Left colon (tissue), 2 donors: ENCODE data around the gene HSD17B12. TPM values are rescaled to one million over a fixed set of nuclear protein-coding genes. Genes with fewer than 3 reads are reported as not detected.
"Not testable (repeated sequence)": the region's sequence is repeated elsewhere in the genome, so short reads cannot be mapped to it uniquely, and the experiment has no call there.

Source experiments
- ATAC-seq: fragments of 200-7000 bp; cut with Tn5 transposase; one replicate; pipeline ENCODE4 v1.9.1; 2020; ENCODE audit warnings: mild to moderate bottlenecking, moderate library complexity
- DNase-seq, 2 donors: peaks; one replicate each; pipeline ENCODE4 v3.0.0-alpha.2; 2020
- intact Hi-C, 2 donors: fragments of 100-400 bp; cut with DNase I in 1 of 2; cut with micrococcal nuclease in 1 of 2; formaldehyde crosslinking; loops; one replicate each; pipeline versions ENCODE4 v1.11.2 to v1.14.0; 2022; cut with DNase I, micrococcal nuclease
- total RNA-seq, 2 donors: library from RNA; stranded (reverse); fragmentation: NEBNext Ultra II Directional; extraction: Animal tissue kit (Norgen Biotek cat#: 25700); gene quantifications; one replicate each; pipeline ENCODE4 v1.2.1, GENCODE V29; 2021
- donor health status: DM: no; HTN: no; CAD: no.
- donor health status: DM: yes; HTN: yes; CAD: no.

The HSD17B12 gene
- total RNA-seq, 2 donors from 2014 or later, result 122 to 139 TPM

DNA sequence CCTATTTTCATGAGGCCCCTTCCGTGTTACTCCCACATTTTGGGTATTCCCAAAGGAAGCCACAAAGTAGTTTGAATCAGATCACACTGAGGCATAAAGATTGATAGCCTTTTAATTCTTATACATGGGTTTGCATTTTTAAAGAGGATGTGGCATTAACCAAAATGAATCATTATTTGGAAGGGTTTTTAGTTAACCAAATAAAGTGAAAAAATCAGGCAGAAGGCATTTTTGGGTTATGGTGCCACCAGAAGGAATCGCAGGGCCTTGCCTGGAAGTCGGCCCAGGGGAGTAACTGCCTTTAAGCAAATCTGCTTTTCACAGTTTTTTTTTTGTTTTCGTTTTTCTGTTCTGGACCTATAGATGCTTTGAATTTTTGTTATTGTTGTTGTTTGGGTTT lies 55.4 kb downstream of the HSD17B12 start:
- ATAC-seq (no peak), DNase-seq (no peak)
- intact Hi-C loops, result no loop called here

- intact Hi-C loops, result no loop called here
- no peak for DNase-seq
- no peak for ATAC-seq
These were observed 56.1 kb downstream of the HSD17B12 start for GRCh38 chr11:43736502-43737200.

DNA sequence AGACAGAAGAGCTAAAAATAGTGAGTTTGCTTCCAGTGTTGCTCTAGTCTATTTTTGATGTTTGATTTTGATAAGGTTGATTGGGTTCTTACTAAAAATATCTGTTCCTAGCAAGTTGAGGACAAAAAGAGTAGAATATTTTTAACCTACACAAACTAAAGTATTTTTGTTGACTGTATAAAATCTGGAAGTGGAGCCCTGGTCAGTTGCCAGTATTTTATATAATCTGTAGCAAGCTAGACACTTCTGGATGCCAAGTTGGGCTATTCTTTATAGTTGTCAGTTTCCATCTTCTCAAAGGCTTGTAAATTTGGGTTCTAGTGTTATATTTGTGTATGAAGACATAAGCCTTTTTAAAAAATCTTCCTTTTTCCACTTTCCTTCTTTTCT lies 56.7 kb downstream of the HSD17B12 start:
- ATAC-seq, result no peak
- DNase-seq, result no peak
- intact Hi-C loops, result no loop called here

DNA sequence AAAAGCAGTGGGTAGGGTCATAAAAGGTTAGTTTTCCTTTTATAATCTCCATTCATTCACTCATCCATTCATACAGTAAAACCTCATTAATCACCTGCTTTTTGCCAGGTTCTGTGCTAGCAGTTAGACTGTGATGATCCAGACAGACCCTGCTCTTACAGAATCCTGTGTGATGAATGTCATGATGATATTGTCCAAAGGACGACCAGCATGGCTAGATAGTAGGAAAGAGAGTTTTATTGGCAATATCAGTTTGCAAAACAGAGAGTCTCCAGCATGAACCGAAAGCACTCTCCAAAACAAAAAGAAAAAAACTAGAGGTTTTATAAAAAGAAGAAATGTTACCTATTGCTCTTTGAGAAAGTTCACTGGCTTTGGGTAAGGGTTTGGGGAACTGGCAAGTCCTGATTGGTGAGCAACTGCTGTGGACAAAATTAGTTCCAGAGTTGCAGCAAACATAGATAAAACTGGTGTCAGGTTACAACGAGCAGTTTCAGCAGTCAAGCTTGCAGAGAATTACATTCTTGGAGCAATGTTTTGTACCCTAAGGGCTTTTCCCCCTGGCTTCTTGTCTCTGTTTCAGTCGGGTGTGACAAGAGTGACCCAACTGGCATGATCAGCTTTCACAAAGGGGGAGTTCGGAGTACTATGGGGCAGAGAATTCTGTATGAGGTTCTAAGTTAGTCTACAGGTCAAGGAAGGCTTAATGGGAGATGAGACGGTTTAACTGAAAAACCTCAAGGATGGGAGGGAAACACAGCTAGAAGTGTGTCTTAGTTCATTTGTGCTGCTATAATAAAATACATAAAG lies 58.3 kb downstream of the HSD17B12 start:
- intact Hi-C loops, result no loop called here
- no peak for ATAC-seq
- DNase-seq, result no peak

DNA sequence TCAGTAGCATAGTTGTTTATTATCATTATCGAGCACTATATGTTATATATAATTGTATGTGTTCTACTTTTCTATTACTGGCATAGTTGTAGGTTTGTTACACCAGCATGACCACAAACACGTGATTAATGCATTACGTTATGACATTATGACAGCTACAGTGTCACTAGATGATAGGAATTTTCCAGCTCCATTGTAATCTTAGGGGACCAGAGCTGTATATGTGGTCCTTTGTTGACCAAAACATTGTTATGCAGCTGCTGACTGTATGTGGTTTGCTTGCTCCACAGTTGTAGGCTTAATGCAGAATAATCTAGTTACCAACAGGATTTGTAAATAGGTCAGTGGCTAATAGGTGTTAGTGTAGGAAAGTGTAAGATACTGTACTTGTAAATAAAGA lies 66.1 kb downstream of the HSD17B12 start:
- DNase-seq (no peak), ATAC-seq (no peak)
- intact Hi-C loops, result no loop called here

- ATAC-seq (no peak), DNase-seq (no peak)
- intact Hi-C loops, result no loop called here
These were observed 66.7 kb downstream of the HSD17B12 start for GRCh38 chr11:43747130-43747802.

DNA sequence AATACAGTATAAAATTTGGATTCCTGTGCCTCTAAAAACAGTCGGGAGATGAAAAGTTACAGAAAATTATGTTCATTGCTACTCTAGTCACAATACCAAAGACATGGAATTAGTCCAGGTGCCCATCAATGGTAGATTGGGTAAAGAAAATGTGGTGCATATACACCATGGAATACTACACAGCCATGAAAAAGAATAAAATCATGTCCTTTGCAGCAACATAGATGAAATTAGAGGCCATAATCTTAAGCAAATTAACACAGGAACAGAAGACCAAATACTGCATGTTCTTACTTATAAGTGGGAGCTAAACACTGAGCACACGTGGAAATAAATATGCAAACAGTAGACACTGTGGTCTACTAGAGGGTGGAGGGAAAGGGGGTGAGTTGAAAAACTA lies 67.6 kb downstream of the HSD17B12 start:
- DNase-seq (no peak), ATAC-seq (no peak)
- intact Hi-C loops, result no loop called here

DNA sequence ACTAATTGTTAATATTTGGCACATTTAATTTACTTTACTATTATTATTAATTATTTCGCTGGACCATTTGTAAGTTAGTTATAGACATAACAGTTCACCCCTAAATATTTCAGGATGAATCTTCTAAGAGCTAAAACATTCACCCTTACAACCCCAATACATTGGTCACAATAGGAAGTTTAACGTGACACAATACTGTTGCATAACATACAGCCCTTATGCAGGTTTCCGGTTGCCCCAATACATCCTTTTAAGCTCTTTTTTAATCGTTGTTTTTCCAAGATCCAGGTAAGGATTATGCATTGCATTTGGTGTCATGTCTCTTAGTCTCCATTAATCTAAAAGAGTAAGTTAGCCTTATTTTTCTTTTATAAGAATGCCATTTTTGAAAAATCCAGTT lies 71.2 kb downstream of the HSD17B12 start:
- no peak for ATAC-seq

DNA sequence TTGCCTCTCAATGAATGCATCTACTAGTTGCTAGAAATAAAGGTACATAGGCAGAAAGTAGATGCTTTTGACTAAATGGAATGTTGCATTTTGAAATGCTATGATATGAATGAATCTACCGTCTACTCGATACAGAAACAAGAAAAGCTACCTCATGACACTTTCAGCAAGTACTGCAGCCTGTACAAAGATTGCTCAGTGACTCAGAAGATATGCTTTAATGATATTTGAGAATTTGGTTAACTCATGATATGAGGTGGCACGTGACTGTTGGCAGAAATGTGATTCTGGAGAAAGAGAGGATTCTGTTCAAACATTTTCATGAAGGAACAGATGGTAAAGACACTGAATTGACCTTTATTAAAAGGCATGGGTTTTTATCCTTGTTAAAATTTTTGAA lies 76.0 kb downstream of the HSD17B12 start:
- ATAC-seq (no peak), DNase-seq (no peak)
- intact Hi-C loops, result no loop called here

More for the DNA sequence above, 71.2 kb downstream of the HSD17B12 start:
- no peak for DNase-seq
- intact Hi-C loops, result no loop called here

- DNase-seq (no peak), ATAC-seq (no peak)
- intact Hi-C loops, result no loop called here
These were observed 78.4 kb downstream of the HSD17B12 start for GRCh38 chr11:43758927-43759326.

GRCh38 chr11:43760902-43761301 lies 80.4 kb downstream of the HSD17B12 start:
- ATAC-seq, result no peak
- no peak for DNase-seq
- intact Hi-C loops, result no loop called here

DNA sequence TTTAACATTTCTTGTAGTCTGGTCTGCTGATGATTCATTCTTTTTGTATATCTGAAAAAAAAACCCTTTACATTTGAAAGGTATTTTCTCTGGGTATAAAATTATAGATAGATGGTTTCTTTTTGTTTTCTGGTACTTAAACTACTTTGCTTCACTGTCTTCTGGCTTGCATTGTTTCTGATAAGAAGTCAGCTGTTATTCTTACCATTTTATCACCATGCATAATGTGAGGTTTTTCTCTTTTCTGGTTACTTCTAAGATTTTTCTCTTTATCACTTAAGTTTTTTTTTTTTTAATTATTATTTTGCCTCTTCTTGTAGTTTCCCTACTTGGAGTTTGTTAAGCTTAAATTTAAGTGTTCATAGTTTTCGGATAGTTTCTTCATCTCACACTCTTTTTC lies 84.7 kb downstream of the HSD17B12 start:
- ATAC-seq (no peak), DNase-seq (no peak)
- intact Hi-C loops, result no loop called here

GRCh38 chr11:43768654-43769053 lies 88.1 kb downstream of the HSD17B12 start:
- ATAC-seq, DNase-seq, intact Hi-C loops: not testable (repeated sequence)

DNA sequence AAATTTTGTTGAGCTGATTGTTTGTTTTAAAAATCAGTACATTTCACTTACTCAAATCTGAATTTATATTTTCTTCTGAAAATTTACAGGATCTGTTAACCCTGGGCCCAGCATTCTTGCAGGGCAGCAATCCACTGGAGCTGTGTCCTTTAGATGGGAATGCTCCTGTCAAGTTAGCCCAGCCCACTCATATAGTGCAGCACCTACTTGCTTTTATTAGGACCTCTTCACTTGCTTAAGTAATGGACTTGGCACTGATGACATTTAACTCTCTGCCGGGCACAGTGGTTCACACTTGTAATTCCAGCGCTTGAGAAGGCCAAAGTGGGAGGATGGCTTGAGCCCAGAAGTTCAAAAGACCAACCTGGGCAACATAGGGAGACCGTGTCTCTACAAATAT lies 89.6 kb downstream of the HSD17B12 start:
- intact Hi-C loops, result no loop called here
- no peak for ATAC-seq
- no peak for DNase-seq

DNA sequence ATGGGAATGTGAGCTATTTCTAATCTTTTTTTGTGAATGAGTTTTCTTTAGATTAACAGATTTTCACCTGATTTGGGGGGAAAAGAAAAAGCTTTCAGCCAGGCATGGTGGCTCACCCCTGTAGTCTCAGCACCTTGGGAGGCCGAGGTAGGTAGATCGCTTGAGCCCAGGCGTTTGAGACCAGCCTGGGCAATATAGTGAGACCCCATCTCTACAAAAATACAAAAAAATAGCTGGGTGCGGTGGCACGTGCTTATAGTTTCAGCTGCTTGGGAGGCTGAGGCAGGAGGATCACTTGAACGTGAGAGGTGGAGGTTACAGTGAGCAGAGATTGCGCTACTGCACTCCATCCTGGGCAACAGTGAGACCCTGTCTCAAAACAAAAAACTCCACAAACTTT lies 92.2 kb downstream of the HSD17B12 start:
- DNase-seq (no peak), ATAC-seq (no peak)
- intact Hi-C loops, result no loop called here

- no peak for ATAC-seq
- no peak for DNase-seq
- intact Hi-C loops, result no loop called here
These were observed 94.2 kb downstream of the HSD17B12 start for GRCh38 chr11:43774786-43775185.

DNA sequence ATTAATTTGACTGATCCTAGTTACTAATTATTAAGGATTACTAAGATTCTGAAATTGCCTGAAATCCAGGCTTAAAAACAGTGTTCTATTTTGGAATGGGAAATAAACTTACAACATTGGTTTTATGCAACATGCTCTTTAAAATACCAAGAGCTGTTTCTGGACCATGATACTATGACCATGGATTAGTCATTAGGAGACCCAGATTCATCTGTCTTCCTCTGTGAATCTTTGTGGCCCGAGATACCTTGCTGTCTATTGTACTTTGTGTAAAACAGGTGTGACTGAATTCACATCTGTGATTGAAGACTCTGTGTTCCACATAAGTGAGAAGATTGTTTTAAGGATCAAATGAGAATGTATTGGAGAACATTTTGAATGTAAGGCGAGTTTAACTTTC lies 98.8 kb downstream of the HSD17B12 start:
- intact Hi-C loops, result no loop called here
- ATAC-seq (no peak), DNase-seq (no peak)

DNA sequence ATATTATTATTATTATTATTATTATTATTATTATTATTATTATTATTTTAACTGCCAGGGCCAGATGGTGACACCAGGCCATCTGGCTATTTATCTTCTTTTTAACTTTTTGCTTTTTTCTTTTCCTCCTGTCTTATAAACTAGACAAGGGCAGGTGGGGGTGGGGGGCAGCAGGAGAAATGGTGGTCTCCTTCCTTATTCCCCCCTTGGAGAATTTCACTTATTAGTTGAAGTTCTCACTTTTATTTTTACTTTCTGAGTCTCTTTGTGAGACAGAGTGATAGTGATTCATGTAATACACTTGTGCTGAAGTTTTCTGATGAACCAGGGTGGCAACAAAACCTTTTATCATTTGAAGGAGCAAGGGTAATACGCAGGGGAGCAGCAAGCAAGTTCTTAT lies 103.8 kb downstream of the HSD17B12 start:
- DNase-seq, result no peak
- no peak for ATAC-seq
- intact Hi-C loops, result no loop called here

DNA sequence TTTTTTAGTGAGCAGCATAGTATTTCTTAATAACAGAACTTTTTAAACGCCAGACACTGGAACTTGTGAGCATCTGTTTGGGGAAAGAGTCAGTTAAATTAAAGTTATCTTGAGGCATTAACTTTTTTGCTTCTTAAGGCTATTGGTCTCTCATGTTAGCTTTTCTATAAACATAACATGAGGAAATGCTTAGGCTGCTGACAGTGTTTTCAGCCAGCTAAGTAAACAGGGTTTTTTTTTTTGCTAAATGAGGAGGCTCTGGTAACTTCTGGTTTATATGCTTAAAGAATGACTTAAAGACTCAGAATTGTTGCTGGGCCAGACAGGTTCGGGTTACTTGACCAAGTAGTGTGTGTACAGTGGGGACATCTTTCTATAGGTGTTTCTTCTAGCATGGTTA lies 104.3 kb downstream of the HSD17B12 start:
- ATAC-seq, result no peak

GRCh38 chr11:43785318-43785717 lies 104.8 kb downstream of the HSD17B12 start:
- no peak for ATAC-seq
- DNase-seq, result no peak
- intact Hi-C loops, result no loop called here

More for the DNA sequence above, 104.3 kb downstream of the HSD17B12 start:
- intact Hi-C loops, result no loop called here
- no peak for DNase-seq
